Spleen (tissue), 11 donors: Measurements from ENCODE around the gene SLC22A7. TPM values are rescaled to one million over a fixed set of nuclear protein-coding genes. Genes with fewer than 3 reads are reported as not detected.
A peak's percentile ranks its signal among the peaks of the same experiment; 100 is the strongest.
"Not testable (repeated sequence)": the region's sequence is repeated elsewhere in the genome, so short reads cannot be mapped to it uniquely, and the experiment has no call there.

Experiments
- DNase-seq: peaks from one replicate; pipeline ENCODE4 v3.0.0-alpha.2; 2020
- H3K27ac ChIP-seq, 8 donors: fragments of 200-600 bp; sonication (generic) in 7 of 8; 1 replicate in 4 of 8; 2 replicates in 4 of 8; pipeline versions ENCODE4 v1.5.0 to v1.8.0; 2016 to 2021; ENCODE audit warnings: inconsistent platforms in 4 of 8, mild to moderate bottlenecking in 4 of 8, moderate library complexity in 1 of 8
- H3K27me3 ChIP-seq, 7 donors: fragments of 200-600 bp; sonication (generic) in 6 of 7; replicated peaks in 1 of 7; 1 replicate in 4 of 7; 2 replicates in 3 of 7; pipeline versions ENCODE4 v1.5.0 to v1.8.0; 2016 to 2021; ENCODE audit warnings: inconsistent platforms in 3 of 7, mild to moderate bottlenecking in 1 of 7
- H3K36me3 ChIP-seq, 6 donors: fragments of 200-600 bp; sonication (generic) in 5 of 6; 1 replicate in 4 of 6; 2 replicates in 2 of 6; pipeline versions ENCODE4 v1.5.0 to v1.8.0; 2016 to 2021; ENCODE audit warnings: inconsistent platforms in 2 of 6
- H3K4me1 ChIP-seq, 6 donors: fragments of 200-600 bp; sonication (generic) in 5 of 6; 1 replicate in 3 of 6; 2 replicates in 3 of 6; pipeline versions ENCODE4 v1.5.0 to v1.8.0; 2016 to 2021; ENCODE audit warnings: inconsistent platforms in 3 of 6
- H3K4me3 ChIP-seq, 8 donors: fragments of 200-600 bp; sonication (generic) in 7 of 8; 1 replicate in 4 of 8; 2 replicates in 4 of 8; pipeline versions ENCODE4 v1.5.0 to v1.8.0; 2016 to 2021; ENCODE audit warnings: inconsistent platforms in 4 of 8, mild to moderate bottlenecking in 4 of 8, moderate library complexity in 2 of 8
- H3K9me3 ChIP-seq, 8 donors: fragments of 200-600 bp; sonication (generic) in 7 of 8; 1 replicate in 4 of 8; 2 replicates in 4 of 8; pipeline versions ENCODE4 v1.5.0 to v1.8.0; 2016 to 2021; ENCODE audit warnings: inconsistent platforms in 4 of 8
- CTCF ChIP-seq, 11 experiments: fragments of 200-600 bp in 7 of 11; fragments of 450-650 bp in 4 of 11; sonication (generic) in 4 of 11; IDR thresholded peaks in 8 of 11; conservative IDR thresholded peaks in 3 of 11; 1 replicate in 7 of 11; 2 replicates in 4 of 11; pipeline versions ENCODE4 v1.4.0 to v1.8.0; 2016 to 2021; ENCODE audit warnings: antibody characterized with exemption in 11 of 11, inconsistent platforms in 4 of 11, mild to moderate bottlenecking in 1 of 11
- POLR2A ChIP-seq, 3 donors: fragments of 450-650 bp; IDR thresholded peaks; one replicate each; pipeline ENCODE4 v1.5.1; 2017; ENCODE audit warnings: antibody characterized with exemption in 3 of 3, mild to moderate bottlenecking in 1 of 3
- POLR2AphosphoS5 ChIP-seq, 3 donors: sonication (generic); formaldehyde crosslinking; IDR thresholded peaks; one replicate each; pipeline ENCODE4 v1.5.1; 2017; ENCODE audit warnings: antibody characterized with exemption in 3 of 3
- WGBS, 5 donors: extraction: QIAGEN DNeasy Blood & Tissue Kit in 3 of 5; methylation state at CpG; one replicate each; pipeline versions ENCODE4 v1.1.5 to v1.1.7; 2013 to 2018; 5-methylcytosine and 5-hydroxymethylcytosine counted together
- intact Hi-C: fragments of 100-400 bp; cut with DNase I; formaldehyde crosslinking; loops from one replicate; pipeline ENCODE4 v1.15.0; 2023; ENCODE audit warnings: low total_unique reads
- polyA plus RNA-seq, 3 donors: library from polyadenylated mRNA; stranded (reverse); fragments of 200-250 nt; gene quantifications; one replicate each; pipeline ENCODE4 v1.2.1, GENCODE V29; 2013
- total RNA-seq, 7 donors: library from RNA; depleted of rRNA in 3 of 7; stranded (reverse); fragments of >200 nt in 3 of 7; fragmentation: NEBNext Ultra II Directional in 4 of 7; extraction: Animal tissue kit (Norgen Biotek cat#: 25700) in 4 of 7; gene quantifications; one replicate each; pipeline versions ENCODE4 v1.1.0 to v1.2.1, GENCODE V29; 2016 to 2021
- donor health status: healthy with polysubstance abuse.
- donor health status: DM: no; HTN: no; CAD: no; lungs with moderate emphysema.
- donor health status: DM: no; HTN: no; CAD: no.
- donor health status: Bipolar disorder and iron deficiency.
- donor health status: healthy.
- donor health status: DM: no; HTN: no; CAD: no.
- donor health status: DM: yes; HTN: yes; CAD: no.

SLC22A7 gene
- total and polyA plus RNA-seq, 10 donors: not detected

- Histone ChIP-seq H3K27ac (no peak overlapping the region), H3K4me1 (peaks cover 0 to 57% (median 12%) of the 10 kb centered on the region in 6 donors), H3K4me3 (no peak overlapping the region), H3K9me3 (no peaks in the 10 kb centered on the region), H3K36me3 (peaks cover 0 to 49% (median 25%) of the 10 kb centered on the region in 6 donors), H3K27me3 (no peaks in the 10 kb centered on the region)
- WGBS, 5 donors: 85 to 92% (median 91%) methylated on average over 3 of the region's 3 CpGs
- DNase-seq: no peak
- TF ChIP-seq POLR2AphosphoS5 (IDR thresholded peaks at IDR 0.05) (no peak), POLR2A (IDR thresholded peaks at IDR 0.05) (no peak), CTCF (IDR thresholded peaks at IDR 0.05 in 8 of 11, conservative IDR thresholded peaks at IDR 0.05 in 3 of 11) (no peak)
- intact Hi-C loops: no loop called here
These were observed 37.4 kb downstream of the SLC22A7 start for GRCh38 chr6:43335469-43335868.

GRCh38 chr6:43336382-43336781, 38.3 kb downstream of the SLC22A7 start:
- H3K4me3 ChIP-seq: no peak overlapping the region
- intact Hi-C loops: no loop called here
- H3K4me1 ChIP-seq: peaks cover 0 to 53% (median 12%) of the 10 kb centered on the region in 6 donors
- H3K9me3 ChIP-seq: no peaks in the 10 kb centered on the region
- TF ChIP-seq CTCF (IDR thresholded peaks at IDR 0.05 in 8 of 11, conservative IDR thresholded peaks at IDR 0.05 in 3 of 11) (no peak), POLR2A (IDR thresholded peaks at IDR 0.05) (no peak), POLR2AphosphoS5 (IDR thresholded peaks at IDR 0.05) (no peak)
- H3K36me3 ChIP-seq: peaks cover 0 to 58% (median 33%) of the 10 kb centered on the region in 6 donors
- DNase-seq: no peak
- H3K27ac ChIP-seq: peak overlapping the region in 1 of 8 donors; percentile 28
- no peaks in the 10 kb centered on the region for H3K27me3 ChIP-seq
- WGBS, 5 donors: 88 to 94% (median 90%) methylated on average over 3 of the region's 3 CpGs

GRCh38 chr6:43338243-43338642, 40.2 kb downstream of the SLC22A7 start:
- Histone ChIP-seq H3K36me3 (peaks cover 0 to 77% (median 51%) of the 10 kb centered on the region in 6 donors), H3K27ac (no peak overlapping the region), H3K4me3 (no peak overlapping the region), H3K27me3 (no peaks in the 10 kb centered on the region), H3K9me3 (no peaks in the 10 kb centered on the region), H3K4me1 (peaks cover 0 to 36% (median 9%) of the 10 kb centered on the region in 6 donors)
- no peak for TF ChIP-seq POLR2AphosphoS5 (IDR thresholded peaks at IDR 0.05)
- TF ChIP-seq CTCF (IDR thresholded peaks at IDR 0.05 in 8 of 11, conservative IDR thresholded peaks at IDR 0.05 in 3 of 11): no peak
- TF ChIP-seq POLR2A (IDR thresholded peaks at IDR 0.05): no peak
- intact Hi-C loops: no loop called here
- no peak for DNase-seq

- TF ChIP-seq CTCF (IDR thresholded peaks at IDR 0.05 in 8 of 11, conservative IDR thresholded peaks at IDR 0.05 in 3 of 11) (no peak), POLR2AphosphoS5 (IDR thresholded peaks at IDR 0.05) (no peak), POLR2A (IDR thresholded peaks at IDR 0.05) (no peak)
- no peak for DNase-seq
- Histone ChIP-seq H3K27ac (no peak overlapping the region), H3K9me3 (no peaks in the 10 kb centered on the region), H3K4me3 (no peak overlapping the region), H3K36me3 (peaks cover 0 to 86% (median 58%) of the 10 kb centered on the region in 6 donors), H3K27me3 (no peaks in the 10 kb centered on the region), H3K4me1 (peaks cover 0 to 33% (median 8%) of the 10 kb centered on the region in 6 donors)
- 74 to 92% (median 81%) methylated on average over 4 of the region's 4 CpGs for WGBS, 5 donors
- intact Hi-C loops: no loop called here
These were observed 41.1 kb downstream of the SLC22A7 start for GRCh38 chr6:43339168-43339567.

GRCh38 chr6:43346243-43346642, 48.2 kb downstream of the SLC22A7 start:
- H3K4me3 ChIP-seq, H3K4me1 ChIP-seq, H3K27me3 ChIP-seq, H3K27ac ChIP-seq, H3K9me3 ChIP-seq, intact Hi-C loops, DNase-seq: not testable (repeated sequence)
- WGBS, 5 donors: 92 to 98% (median 97%) methylated on average over 11 of the region's 11 CpGs
- H3K36me3 ChIP-seq: peaks cover 4 to 100% (median 82%) of the 10 kb centered on the region in 6 donors
